DMS114 treated with DMSO at 0.1 percent for 48 hours (cell line): ENCODE measurements around the gene CASP2.
"Not testable (repeated sequence)": the region's sequence is repeated elsewhere in the genome, so short reads cannot be mapped to it uniquely, and the experiment has no call there.

Experiments used
- DNase-seq: peaks from one replicate; lab custom pipeline; 2025; ENCODE audit not compliant: unreplicated experiment; lab: John Stamatoyannopoulos, UW

CASP2 gene

GRCh38 chr7:143264196-143264568 lies 24.0 kb upstream of the CASP2 start:
- DNase-seq, result not testable (repeated sequence)

- no peak for DNase-seq
Observed at GRCh38 chr7:143265017-143265693, 23.0 kb upstream of the CASP2 start.

GRCh38 chr7:143269251-143269650 lies 18.9 kb upstream of the CASP2 start:
- no peak for DNase-seq

GRCh38 chr7:143271240-143271639 lies 16.9 kb upstream of the CASP2 start:
- no peak for DNase-seq

GRCh38 chr7:143272871-143273270 lies 15.3 kb upstream of the CASP2 start:
- no peak for DNase-seq

- DNase-seq, result no peak
Observed at GRCh38 chr7:143279186-143280098, 8.7 kb upstream of the CASP2 start.

- no peak for DNase-seq
Observed at GRCh38 chr7:143280160-143280559, 8.0 kb upstream of the CASP2 start.

- DNase-seq, result no peak
Observed at GRCh38 chr7:143280566-143280965, 7.6 kb upstream of the CASP2 start.

- no peak for DNase-seq
Observed at GRCh38 chr7:143281529-143281928, 6.6 kb upstream of the CASP2 start.

- DNase-seq, result no peak
Observed at GRCh38 chr7:143282124-143282523, 6.0 kb upstream of the CASP2 start.

GRCh38 chr7:143283381-143283780 lies 4.8 kb upstream of the CASP2 start:
- no peak for DNase-seq

GRCh38 chr7:143284591-143285469 lies 3.3 kb upstream of the CASP2 start, which contains the start of gene TMEM139:
Gene TMEM139, plus strand, starts transcription at chr7:143284958. Its CDS starts 1,000 bp downstream, at chr7:143285958.
- DNase-seq, result no peak

GRCh38 chr7:143285470-143285778 lies 2.7 kb upstream of the CASP2 start:
- DNase-seq, result no peak

- DNase-seq, result no peak
Observed at GRCh38 chr7:143285806-143286521, 2.2 kb upstream of the CASP2 start.

GRCh38 chr7:143286522-143286890 lies 1.6 kb upstream of the CASP2 start:
- DNase-seq, result no peak

- DNase-seq, result no peak
Observed at GRCh38 chr7:143287339-143287934, 714 bp upstream of the CASP2 start.

GRCh38 chr7:143288836-143289235 lies 685 bp downstream of the CASP2 start:
- no peak for DNase-seq

GRCh38 chr7:143289421-143289820 lies 1.3 kb downstream of the CASP2 start:
- no peak for DNase-seq

- DNase-seq, result not testable (repeated sequence)
Observed at GRCh38 chr7:143289888-143290287, 1.7 kb downstream of the CASP2 start.

GRCh38 chr7:143290293-143290692 lies 2.1 kb downstream of the CASP2 start:
- no peak for DNase-seq
